GOT3 (cell line): ENCODE results near the gene CORO7.
A peak's percentile ranks its signal among the peaks of the same experiment; 100 is the strongest.

Experiments used
- DNase-seq: peaks from one replicate; lab custom pipeline; 2025; ENCODE audit warnings: mixed read lengths; lab: John Stamatoyannopoulos, UW

CORO7 gene

GRCh38 chr16:4426021-4426684, 9.8 kb upstream of the CORO7 start:
- DNase-seq: no peak

DNA sequence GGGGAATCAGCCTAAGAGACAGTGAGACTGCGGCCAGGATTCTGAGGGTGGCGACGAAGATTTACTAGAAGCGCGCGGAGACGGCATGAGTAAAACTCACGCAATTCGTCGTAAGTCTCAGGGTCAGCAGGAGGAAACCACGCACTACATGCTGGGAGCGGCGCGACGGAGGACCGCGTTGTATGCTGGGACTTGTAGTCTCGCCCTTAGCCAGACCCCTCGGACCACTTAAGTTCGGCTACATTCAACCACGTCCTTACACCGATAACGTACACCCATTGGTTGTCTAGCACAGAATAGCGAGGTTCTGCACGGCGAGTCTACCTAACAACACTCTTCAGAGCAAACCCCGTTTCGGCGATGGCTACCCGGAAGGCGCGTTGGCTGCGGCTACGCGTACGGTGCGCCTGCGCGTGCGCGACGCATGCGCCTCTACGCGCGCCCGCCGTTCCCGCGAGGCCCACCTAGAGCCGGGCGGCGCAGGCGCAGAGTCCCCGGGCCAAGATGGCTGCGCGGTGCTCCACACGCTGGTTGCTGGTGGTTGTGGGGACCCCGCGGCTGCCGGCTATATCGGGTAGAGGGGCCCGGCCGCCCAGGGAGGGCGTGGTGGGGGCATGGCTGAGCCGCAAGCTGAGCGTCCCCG, 9.1 kb upstream of the CORO7 start, which contains the start of gene DNAJA3:
Gene DNAJA3 (plus strand): TSS at position 491 of the 643 bp plus-strand sequence. CDS start 14 bp downstream, at position 505.
- peak; percentile 94 for DNase-seq

DNA sequence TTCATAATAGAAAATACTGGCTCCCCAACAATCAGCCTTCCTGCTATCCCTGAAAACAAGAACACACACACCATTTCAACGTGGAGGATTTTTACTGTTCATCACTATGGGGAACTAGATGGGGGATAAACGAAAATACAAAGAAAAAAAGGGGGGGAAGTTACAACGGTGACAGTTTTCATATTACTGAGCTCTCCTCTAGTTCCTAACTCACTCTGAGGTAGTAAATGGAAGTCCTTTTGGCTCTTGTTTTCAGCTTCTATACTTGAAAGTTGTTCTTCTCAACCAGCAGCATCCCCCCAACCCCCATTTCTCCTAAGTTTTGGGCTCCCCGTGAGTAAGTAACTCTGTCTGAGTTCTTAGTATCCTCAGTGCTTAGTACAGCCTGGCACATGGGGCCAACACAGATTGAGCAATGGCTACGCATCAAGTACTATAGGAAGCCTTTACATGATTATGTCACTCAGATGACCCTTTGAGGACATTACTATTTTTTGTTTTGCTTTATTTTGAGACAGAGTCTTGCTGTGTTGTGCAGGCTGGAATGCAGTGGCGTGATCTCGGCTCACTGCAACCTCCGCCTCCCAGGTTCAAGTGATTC, 4.2 kb upstream of the CORO7 start:
- DNase-seq: no peak

GRCh38 chr16:4419402-4419959, 3.1 kb upstream of the CORO7 start:
- no peak for DNase-seq

DNA sequence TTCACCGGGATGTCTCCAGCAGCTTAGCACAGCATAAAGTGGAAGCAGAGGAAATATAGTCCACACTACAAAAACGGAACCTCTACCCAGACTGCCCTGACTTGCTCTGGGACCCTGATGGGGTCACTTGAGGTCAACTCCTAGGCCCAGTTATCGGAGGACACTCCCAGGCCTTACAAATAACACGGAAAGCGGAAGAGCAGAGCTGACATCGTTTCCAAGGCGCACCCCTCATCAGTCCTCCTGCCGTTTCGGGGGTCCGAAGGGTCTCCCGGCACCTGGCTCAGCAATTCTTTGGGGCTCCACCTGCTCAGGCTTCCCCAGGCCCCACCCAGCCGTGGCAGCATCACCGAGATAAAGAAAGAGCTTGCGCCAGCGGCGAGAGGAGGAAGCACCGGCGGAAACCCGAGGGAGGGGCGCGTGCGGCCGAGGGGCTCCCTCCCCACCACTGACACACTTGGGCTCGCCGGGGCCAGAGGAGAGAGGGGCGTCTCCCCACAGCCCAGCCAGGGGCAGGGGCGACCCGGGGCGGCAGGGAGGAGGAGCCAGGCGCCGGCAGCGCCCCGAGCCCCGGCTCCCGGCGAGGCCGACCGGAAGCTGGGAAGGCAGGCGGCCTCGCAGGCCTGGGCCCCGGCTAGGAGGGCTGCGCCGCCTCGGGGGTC, 727 bp downstream of the CORO7 start:
- no peak for DNase-seq

- no peak for DNase-seq
Observed at GRCh38 chr16:4414187-4414917, 2.0 kb downstream of the CORO7 start.

DNA sequence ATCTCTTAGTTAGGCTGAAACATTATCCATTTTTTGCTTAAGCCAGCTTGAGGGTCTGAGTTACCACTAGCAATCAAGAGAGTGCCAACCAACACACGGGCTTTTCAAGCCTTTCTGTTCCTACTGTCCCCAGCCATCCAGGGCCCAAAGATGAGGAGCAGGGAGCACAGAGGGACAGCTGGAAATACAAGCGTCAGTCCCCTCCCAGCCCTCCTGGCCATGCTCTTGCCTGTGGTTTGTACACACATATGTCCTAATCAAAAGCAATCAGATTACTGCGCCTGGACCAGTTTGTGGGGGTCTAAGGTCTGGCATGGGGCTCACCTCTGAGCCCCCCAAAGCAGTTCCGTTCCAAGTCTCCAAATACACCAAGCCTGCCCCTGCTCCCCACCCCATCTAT, 3.5 kb downstream of the CORO7 start:
- no peak for DNase-seq

DNA sequence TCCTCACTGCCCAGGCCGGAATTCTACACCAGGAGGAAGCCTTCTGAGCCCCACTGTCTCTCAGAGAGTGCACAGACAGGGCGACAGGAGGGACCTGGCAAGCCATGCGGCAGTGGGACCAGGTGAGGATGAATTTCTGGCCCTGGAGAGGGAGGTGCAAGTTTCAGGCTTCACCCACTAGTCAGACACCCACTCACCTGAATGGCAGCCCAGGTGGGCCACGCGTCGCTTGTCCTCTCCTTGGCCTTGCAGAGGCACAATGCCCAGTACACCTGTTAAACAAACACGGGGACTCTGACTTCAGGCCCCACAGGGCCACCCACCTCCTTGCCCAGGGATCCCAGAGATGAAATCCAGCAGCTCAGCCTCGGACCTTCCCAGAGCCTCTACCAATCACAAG, 4.2 kb downstream of the CORO7 start:
- DNase-seq: no peak

DNA sequence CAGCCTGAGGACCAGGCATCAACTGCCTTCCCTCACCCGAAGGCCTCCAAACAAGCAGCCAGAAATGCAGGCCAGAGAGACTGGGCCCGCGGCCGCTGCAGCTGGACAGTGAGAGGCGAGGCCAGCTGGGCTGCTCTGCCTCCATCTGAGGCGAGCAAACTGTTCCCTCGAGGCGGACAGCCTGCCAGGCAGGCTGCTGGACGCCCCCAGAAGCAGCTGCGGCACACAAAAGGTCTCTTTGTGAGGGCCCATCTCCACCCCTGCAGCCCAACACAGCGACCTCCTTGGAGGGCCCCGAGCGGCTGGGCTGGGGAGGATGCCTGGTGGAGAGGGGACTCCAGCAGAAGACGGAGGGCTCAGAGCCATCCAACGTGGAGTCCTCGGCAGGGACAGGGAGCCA, 4.7 kb downstream of the CORO7 start:
- DNase-seq: no peak

GRCh38 chr16:4410335-4411075, 5.9 kb downstream of the CORO7 start:
- no peak for DNase-seq

- DNase-seq: no peak
Observed at GRCh38 chr16:4409081-4409932, 7.1 kb downstream of the CORO7 start.

DNA sequence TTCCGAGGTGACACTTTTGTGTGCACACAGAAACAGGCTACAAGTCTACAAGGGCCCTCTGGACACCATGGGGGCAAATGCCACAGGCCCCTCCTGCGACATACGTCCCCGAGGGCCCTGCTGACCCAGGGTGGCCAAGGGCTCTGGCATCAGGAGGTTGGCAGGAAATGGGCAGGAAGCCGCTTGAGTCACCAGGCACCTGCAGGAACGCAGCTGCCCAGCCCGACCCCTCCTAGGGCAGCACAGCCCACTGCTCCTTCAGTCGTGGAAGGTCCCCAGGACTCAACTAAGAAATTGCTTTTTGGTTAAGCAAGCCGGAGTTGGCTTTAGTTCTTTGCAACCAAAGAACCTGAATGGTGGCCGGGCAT, 8.1 kb downstream of the CORO7 start:
- DNase-seq: no peak

DNA sequence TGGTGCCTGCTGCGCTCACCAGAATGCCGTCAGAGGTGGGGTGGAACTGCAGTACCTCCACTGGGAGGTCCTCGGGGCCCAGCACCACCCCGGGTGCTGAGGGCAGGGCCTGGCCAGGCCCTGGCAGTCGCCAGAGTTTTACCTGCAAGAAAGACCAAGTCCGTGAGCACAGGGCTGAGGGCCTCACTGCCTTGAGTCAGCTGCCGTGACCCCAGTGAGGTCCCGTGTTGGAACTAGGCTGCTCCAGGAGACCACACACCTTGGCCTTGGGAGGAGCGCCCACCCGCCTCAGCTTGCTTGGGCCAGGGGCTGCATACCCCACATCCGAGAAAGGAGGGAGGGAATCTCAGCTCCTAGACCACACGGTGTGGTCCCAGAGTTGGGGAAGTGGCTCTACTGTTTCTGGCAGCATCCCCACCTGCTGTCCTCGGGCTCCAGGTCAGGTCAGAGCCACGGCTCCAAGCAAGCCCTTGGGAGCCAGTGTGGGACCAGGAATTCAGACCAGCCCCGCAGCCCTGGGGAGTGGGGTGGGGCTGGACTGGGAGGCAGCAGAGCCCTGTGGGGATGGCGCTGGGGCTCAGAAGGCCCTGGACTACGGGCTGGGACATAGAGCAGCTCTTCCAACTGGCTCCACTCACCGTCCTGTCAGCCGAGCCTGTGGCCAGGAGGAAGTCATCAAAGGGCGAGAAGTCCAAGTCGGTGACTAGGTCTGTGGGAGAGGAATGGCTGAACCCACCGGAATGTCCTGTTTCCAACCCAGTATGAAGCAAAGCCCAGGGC, 8.7 kb downstream of the CORO7 start:
- no peak for DNase-seq

DNA sequence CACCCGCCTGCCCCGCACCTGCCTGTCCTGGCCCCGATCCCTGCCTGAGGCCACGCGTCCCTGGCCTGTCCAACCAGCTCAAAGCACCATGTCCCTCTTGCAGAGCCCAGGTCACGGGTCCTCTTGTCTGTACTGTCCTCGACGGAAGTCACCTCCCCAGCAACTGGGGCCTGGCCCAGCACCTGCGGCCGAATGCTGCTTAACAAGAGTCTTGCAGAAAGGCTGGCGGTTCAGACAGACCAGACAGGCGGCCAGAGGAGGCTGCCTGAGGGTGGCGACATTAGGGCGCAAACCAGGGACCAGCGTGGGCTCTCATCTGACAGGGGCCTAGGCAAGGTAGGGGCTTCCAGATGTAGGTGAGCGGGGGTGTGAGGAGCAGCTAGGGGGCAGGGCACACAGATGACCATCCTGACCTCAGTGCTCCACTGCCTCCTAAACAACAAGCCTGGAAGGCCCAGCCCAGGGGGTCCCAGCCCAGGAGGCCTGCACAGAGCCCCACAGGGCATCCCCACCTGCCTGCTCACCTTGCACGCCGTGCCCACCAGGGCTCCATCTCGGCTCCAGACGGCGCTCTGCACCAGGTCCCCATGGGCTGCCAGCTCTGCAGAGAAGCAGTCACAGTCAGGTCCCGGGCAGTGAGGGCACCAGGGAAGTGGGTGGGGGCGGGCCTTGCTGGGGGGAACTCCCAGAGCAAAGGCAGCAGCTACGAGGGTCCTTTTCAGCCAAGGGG, 11.3 kb downstream of the CORO7 start:
- no peak for DNase-seq

- no peak for DNase-seq
Observed at GRCh38 chr16:4404247-4404966, 12.0 kb downstream of the CORO7 start.

DNA sequence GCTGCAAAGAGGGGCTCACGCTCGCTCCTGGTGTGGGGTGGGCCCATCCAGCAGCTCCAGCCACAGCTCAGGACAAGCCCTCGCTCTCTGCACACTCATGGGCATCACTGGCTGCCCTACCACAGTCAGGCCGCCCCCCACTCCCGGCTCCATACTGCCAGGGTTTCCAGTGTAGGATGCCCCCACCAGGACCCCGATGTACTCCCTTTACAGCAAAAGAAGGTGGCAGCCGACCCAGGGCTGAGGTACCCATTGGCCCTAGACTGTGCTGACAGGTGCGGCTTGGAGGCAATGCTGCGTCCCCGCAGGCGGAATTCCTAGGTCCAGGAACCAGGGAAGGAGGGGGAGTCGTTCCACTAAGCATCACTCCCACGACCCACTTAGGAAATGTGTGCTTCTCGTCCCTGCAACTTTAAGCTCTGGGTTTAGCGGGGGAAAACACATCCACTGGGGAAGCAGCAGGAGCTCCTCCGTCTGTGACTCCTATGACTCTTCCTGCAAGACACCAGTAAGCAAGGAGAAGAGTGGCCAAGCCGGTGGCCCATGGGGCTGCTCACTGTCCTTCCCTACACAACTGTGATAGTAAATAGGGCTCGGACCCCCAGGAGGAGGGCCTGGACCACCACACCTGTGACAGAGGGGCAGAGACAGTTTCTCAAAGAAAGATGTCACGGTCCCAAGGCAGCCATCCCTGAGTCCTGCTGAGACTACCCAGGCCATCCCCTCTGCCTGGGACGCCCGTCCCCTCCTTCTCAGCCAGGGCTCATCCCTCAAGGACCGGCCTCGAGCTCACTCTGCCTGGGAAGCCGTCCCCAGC, 13.1 kb downstream of the CORO7 start:
- DNase-seq: no peak

GRCh38 chr16:4402439-4403132, 13.8 kb downstream of the CORO7 start:
- peak; percentile 32 for DNase-seq
